IPS-18a (cell line): ENCODE measurements around the gene ARMC8.

Source experiments
- H3K27ac ChIP-seq: one replicate; pipeline ENCODE4 v1.5.1; 2013; ENCODE audit warnings: low read length
- H3K27me3 ChIP-seq: one replicate; pipeline ENCODE4 v1.6.1; 2013; ENCODE audit warnings: mild to moderate bottlenecking, low read length; ENCODE audit not compliant: control insufficient read depth, insufficient read depth
- H3K36me3 ChIP-seq: one replicate; pipeline ENCODE4 v1.6.1; 2013; ENCODE audit warnings: low read depth, low read length; ENCODE audit not compliant: control insufficient read depth
- H3K4me1 ChIP-seq: one replicate; pipeline ENCODE4 v1.6.1; 2013; ENCODE audit warnings: low read depth, low read length; ENCODE audit not compliant: control insufficient read depth
- H3K4me3 ChIP-seq: one replicate; pipeline ENCODE4 v1.5.1; 2013; ENCODE audit warnings: low read length
- H3K9ac ChIP-seq: one replicate; pipeline ENCODE4 v1.6.1; 2013; ENCODE audit warnings: mild to moderate bottlenecking, low read length, moderate library complexity
- H3K9me3 ChIP-seq: one replicate; pipeline ENCODE4 v1.6.1; 2013; ENCODE audit warnings: low read depth, low read length; ENCODE audit not compliant: control insufficient read depth

ARMC8 gene

DNA sequence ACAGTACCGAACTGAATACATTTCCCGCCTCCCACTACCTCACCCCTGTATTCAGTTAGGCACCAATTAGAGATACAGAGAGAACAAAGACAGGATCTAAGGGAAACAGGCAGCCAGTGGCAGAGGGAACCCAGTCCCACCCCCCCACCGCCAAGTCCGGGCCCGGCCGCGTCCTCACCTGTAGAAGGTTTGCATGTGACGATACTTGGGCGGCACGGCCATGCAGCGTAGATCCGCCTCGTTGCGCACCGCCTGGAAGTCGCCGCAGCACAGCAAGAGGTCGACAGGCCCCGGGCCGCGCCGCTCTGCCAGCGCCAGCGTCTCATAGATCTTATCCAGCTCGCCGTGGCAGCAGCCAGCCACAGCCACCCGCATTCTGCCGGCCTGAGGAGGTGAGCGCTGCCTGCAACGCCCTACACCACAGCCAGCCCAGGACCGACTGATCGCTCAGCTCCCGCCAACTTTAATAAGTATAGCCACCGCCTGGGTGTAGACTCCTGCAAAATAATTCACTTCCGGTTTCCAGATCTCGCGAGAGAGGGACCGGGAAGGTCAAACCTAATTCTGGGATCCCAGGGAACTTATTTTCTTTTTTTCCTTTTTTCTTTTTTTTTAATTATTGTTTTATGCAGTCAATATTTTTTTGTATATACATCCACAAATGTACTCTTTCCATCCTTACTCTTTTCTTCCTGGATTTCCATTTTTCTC lies 12.5 kb upstream of the ARMC8 start, which contains the start of gene DBR1:
Gene DBR1 (minus strand): TSS at position 501 of the 711 bp plus-strand sequence. CDS start 126 bp downstream, at position 375.
- Histone ChIP-seq H3K4me1 (no peaks in the 10 kb centered on the region), H3K4me3 (peak within 1 kb of the TSS; percentile 71), H3K27ac (no peak within 1 kb of the TSS), H3K9me3 (no peaks in the 10 kb centered on the region), H3K27me3 (no peaks in the 10 kb centered on the region), H3K9ac (peak within 1 kb of the TSS; percentile 75), H3K36me3 (peaks cover 24% of the 10 kb centered on the region)

GRCh38 chr3:138180375-138181029 lies 6.6 kb upstream of the ARMC8 start:
- Histone ChIP-seq H3K4me3 (no peak overlapping the region), H3K27me3 (peaks cover 12% of the 10 kb centered on the region), H3K9me3 (no peaks in the 10 kb centered on the region)

DNA sequence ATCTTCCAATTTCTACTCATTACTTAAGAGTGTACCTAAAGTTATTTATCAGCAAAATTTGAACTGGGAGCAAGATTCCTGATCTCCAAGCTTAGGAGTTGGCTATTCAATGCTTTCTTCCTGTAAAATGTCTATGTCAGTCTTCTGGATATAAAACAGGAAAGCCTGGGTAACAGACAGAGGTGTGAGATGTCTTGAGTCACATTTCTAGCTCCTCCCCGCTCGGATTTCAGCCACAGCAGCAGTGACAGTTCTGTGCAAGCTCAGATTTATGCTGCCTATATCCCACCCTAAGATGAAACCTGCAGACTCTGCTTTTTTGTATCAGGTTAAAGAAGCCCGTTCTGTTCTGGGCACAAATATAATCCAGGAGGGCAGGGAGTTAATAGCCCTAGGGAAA lies 2.1 kb upstream of the ARMC8 start:
- Histone ChIP-seq H3K4me1 (peaks cover 7% of the 10 kb centered on the region), H3K4me3 (no peak overlapping the region), H3K36me3 (peaks cover 4% of the 10 kb centered on the region), H3K9me3 (no peaks in the 10 kb centered on the region), H3K27me3 (peaks cover 25% of the 10 kb centered on the region), H3K9ac (no peak overlapping the region), H3K27ac (no peak overlapping the region)

More at GRCh38 chr3:138180375-138181029, 6.6 kb upstream of the ARMC8 start:
- H3K36me3 ChIP-seq: no peaks in the 10 kb centered on the region
- no peak overlapping the region for H3K27ac ChIP-seq
- no peak overlapping the region for H3K9ac ChIP-seq
- no peaks in the 10 kb centered on the region for H3K4me1 ChIP-seq

GRCh38 chr3:138186221-138186620 lies 880 bp upstream of the ARMC8 start:
- no peaks in the 10 kb centered on the region for H3K9me3 ChIP-seq
- peaks cover 4% of the 10 kb centered on the region for H3K36me3 ChIP-seq
- peaks cover 7% of the 10 kb centered on the region for H3K4me1 ChIP-seq
- H3K4me3 ChIP-seq: peak overlapping the region; percentile 90
- H3K27ac ChIP-seq: no peak overlapping the region
- H3K27me3 ChIP-seq: peaks cover 22% of the 10 kb centered on the region
- H3K9ac ChIP-seq: peak overlapping the region; percentile 98

DNA sequence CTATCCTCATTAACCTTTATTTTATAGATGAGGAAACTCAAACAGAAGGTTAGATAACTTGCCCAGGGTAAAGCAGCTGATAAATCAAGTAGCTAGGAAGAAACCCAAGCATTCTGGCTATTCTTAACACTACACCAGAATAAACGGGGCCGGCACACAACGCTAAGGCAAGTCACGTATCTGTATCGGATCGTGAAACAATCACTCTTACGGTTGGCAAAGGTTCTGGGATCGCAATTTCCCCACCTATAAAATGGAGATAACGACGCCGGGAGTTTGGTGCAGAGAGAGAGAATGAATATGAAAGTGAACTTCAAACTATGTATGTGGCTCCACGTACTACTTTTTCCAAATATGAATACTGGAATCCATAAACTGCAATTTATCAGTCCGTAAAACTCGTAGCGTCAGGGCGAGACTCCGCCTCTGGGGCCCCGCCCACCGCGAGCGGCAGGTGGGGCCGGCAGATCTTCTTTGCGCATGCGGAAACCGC lies 252 bp upstream of the ARMC8 start:
- Histone ChIP-seq H3K36me3 (peaks cover 6% of the 10 kb centered on the region), H3K9ac (peak overlapping the region; percentile 98), H3K27me3 (peaks cover 21% of the 10 kb centered on the region), H3K27ac (peak overlapping the region; percentile 99), H3K4me1 (peaks cover 7% of the 10 kb centered on the region), H3K4me3 (peak overlapping the region; percentile 90), H3K9me3 (no peaks in the 10 kb centered on the region)

DNA sequence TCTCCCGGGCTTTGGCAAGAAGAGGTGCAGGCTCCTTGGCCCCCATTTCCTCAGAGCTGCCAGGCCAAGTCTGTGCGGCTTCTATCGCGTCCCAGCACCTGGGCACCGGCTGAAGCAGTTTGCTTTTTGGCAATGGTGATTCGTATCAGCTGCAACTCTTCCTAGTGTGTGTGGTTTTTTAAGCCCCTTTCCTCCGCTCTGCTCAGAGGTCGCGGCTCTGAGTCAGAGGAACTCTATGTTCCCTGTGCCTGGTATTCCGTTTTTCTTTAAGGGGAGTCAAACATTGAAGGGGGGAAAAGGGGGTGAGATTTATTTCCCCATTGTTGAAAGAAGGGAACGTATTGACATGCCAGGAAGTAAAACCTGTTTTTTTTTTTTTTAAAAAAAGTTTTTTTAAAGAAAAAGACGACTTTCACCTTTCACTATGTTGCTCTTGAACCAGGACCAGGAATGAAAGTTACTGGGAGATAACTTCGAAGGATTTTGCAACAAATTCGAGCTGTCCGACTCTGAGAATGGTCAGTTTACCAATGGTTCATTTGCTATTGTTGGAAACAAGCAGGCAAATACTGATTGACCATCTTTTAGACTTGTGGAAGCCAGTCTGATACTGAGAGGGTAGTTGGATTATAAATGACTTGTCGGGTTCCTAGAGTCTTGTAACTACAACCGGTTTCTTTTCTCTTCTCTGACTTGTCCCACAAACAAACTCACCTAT lies 1.1 kb downstream of the ARMC8 start:
- Histone ChIP-seq H3K9ac (peak overlapping the region; percentile 98), H3K4me1 (peaks cover 7% of the 10 kb centered on the region), H3K27ac (peak overlapping the region; percentile 6), H3K36me3 (peaks cover 6% of the 10 kb centered on the region), H3K9me3 (no peaks in the 10 kb centered on the region), H3K4me3 (peak overlapping the region; percentile 90), H3K27me3 (peaks cover 21% of the 10 kb centered on the region)

GRCh38 chr3:138195481-138195880 lies 8.4 kb downstream of the ARMC8 start:
- Histone ChIP-seq H3K27me3 (no peaks in the 10 kb centered on the region), H3K36me3 (peaks cover 3% of the 10 kb centered on the region), H3K4me1 (no peaks in the 10 kb centered on the region), H3K27ac (no peak overlapping the region), H3K9me3 (no peaks in the 10 kb centered on the region), H3K4me3 (no peak overlapping the region), H3K9ac (no peak overlapping the region)

- H3K4me1 ChIP-seq: no peaks in the 10 kb centered on the region
- no peaks in the 10 kb centered on the region for H3K27me3 ChIP-seq
- no peaks in the 10 kb centered on the region for H3K9me3 ChIP-seq
- H3K36me3 ChIP-seq: peaks cover 3% of the 10 kb centered on the region
- H3K4me3 ChIP-seq: no peak overlapping the region
- no peak overlapping the region for H3K27ac ChIP-seq
- H3K9ac ChIP-seq: no peak overlapping the region
Measured at GRCh38 chr3:138196023-138196422, 8.9 kb downstream of the ARMC8 start.

DNA sequence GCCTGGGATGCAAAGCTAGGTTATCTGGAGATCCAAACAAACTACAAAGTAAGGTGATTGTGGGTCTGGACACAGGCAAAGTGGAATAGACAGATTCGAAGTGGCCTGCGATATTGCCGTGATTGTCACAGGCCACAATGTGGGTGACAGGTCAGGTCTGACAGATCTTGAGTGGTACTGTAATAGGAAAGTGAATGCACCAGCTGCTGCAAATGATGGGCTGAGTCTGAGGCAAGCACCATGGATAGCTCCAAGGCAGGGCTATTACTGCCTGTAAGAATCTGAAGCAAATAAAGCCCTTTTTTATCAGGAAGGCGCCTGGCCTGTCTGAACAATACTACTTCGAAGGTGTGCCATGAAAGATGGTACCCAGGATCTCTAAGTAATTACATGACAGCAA lies 10.0 kb downstream of the ARMC8 start:
- H3K9ac ChIP-seq: no peak overlapping the region
- no peaks in the 10 kb centered on the region for H3K4me1 ChIP-seq
- no peaks in the 10 kb centered on the region for H3K27me3 ChIP-seq
- no peaks in the 10 kb centered on the region for H3K36me3 ChIP-seq
- no peak overlapping the region for H3K27ac ChIP-seq
- H3K4me3 ChIP-seq: no peak overlapping the region
- no peaks in the 10 kb centered on the region for H3K9me3 ChIP-seq

DNA sequence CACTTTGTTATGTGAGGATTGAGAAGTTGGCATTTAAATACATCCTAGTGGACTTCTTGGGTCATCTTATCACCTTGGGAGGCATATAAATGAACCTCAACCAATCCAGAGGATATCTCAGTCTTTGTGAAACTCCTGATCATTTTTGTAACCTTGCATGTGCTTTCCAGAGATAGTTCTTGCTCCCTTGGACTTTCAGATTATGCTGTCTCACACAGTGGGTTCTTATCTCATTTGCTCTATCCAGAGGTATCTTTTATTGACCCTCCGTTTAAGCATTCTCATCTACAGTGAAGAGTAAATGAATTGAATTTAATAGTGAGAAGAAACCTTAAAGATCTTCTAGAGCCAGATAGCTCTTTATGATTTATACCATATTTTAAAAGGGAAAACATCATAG lies 10.4 kb downstream of the ARMC8 start:
- Histone ChIP-seq H3K9ac (no peak overlapping the region), H3K4me1 (no peaks in the 10 kb centered on the region)

GRCh38 chr3:138199851-138200250 lies 12.8 kb downstream of the ARMC8 start:
- H3K27ac ChIP-seq: no peak overlapping the region
- no peak overlapping the region for H3K4me3 ChIP-seq
- H3K36me3 ChIP-seq: no peaks in the 10 kb centered on the region
- H3K9ac ChIP-seq: no peak overlapping the region
- no peaks in the 10 kb centered on the region for H3K27me3 ChIP-seq
- no peaks in the 10 kb centered on the region for H3K9me3 ChIP-seq
- peaks cover 6% of the 10 kb centered on the region for H3K4me1 ChIP-seq

More for the DNA sequence above, 10.4 kb downstream of the ARMC8 start:
- H3K36me3 ChIP-seq: no peaks in the 10 kb centered on the region
- H3K9me3 ChIP-seq: no peaks in the 10 kb centered on the region
- H3K27me3 ChIP-seq: no peaks in the 10 kb centered on the region
- no peak overlapping the region for H3K27ac ChIP-seq
- H3K4me3 ChIP-seq: no peak overlapping the region
